ENCODE measurements around the gene ZDHHC21.

- no peak for TF ChIP-seq TAF1 (IDR thresholded peaks at IDR 0.05; ENCODE audit: borderline replicate concordance, insufficient read depth, low read length)
- no peak for TF ChIP-seq POLR2AphosphoS5 (IDR thresholded peaks at IDR 0.05; ENCODE audit: low read depth, low read length)
Measured at GRCh38 chr9:14645648-14646047, 47.6 kb downstream of the ZDHHC21 start.

Measured in PFSK-1 (cell line).